ENCODE measurements around the gene ZNF536.

ZNF536 gene

DNA sequence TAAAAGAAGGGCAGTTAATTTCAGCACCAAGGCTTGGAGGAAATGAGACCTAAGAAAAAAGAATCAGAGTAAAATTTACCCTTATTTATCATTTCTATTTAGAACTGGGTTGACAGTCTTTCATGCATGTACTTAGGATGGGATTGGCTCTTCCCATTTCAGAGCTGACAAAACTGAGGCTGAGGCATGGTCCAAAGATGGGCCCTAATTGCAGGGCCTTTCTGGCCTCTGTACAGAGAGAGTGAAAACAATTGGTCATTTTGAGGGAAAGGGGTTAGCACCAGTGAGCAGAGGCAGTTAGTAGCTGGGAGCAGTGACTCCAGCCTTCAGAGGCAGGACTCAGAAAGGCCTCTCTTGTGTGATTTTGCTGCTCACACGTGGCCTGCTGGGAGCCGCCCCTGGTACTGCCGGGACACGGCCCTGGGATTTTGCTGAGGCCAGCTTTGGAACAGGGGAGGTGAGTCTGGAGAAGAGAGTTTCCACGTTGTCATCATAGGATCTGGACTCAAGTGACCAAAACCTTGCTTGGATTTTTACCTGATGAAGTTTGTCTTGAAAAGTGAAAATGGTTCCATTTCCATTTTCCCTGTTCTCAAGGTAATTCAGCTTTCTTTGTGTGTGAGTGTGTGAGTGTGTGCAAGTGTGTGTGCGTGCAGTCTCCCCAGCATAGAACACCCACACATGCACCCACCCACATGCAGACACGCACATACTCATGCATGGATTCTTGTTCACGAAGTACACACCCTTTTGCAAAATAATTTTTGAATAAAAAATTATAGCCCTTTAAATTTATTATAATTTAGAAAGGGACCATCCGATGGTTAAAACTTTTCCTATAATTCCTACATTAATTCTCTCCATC, at the start of gene ZNF536:
TSS of gene ZNF536 (plus strand) at position 425 of the 865 bp plus-strand sequence. CDS start 71,179 bp downstream, outside the sequence.
- no peak for DNase-seq (ENCODE audit: low read depth in 2 of 3, low spot score in 2 of 3)

- no peak for DNase-seq (ENCODE audit: low read depth in 2 of 3, low spot score in 2 of 3)
These were observed 49.4 kb upstream of the ZNF536 start for GRCh38 chr19:30322641-30323320.

DNA sequence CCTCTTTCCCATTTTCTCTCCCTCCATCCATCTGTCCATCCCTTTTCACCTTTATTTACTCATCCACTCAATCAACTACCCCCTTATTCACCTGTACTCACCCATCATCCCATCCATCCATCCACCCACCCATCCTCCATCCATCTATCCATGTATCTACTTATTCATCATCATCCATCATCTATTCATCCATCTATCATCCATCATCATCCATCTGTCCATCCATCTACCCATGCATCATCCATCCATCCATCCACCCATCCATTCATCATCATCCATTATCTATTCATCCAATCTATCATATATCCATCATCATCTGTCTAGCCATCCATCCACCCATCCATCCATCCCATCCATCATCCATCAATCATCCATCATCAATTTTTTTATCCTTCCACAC, 48.3 kb upstream of the ZNF536 start:
- no peak for DNase-seq (ENCODE audit: low read depth in 2 of 3, low spot score in 2 of 3)

- DNase-seq (ENCODE audit: low read depth in 2 of 3, low spot score in 2 of 3): no peak
These were observed 47.2 kb upstream of the ZNF536 start for GRCh38 chr19:30324982-30325381.

DNA sequence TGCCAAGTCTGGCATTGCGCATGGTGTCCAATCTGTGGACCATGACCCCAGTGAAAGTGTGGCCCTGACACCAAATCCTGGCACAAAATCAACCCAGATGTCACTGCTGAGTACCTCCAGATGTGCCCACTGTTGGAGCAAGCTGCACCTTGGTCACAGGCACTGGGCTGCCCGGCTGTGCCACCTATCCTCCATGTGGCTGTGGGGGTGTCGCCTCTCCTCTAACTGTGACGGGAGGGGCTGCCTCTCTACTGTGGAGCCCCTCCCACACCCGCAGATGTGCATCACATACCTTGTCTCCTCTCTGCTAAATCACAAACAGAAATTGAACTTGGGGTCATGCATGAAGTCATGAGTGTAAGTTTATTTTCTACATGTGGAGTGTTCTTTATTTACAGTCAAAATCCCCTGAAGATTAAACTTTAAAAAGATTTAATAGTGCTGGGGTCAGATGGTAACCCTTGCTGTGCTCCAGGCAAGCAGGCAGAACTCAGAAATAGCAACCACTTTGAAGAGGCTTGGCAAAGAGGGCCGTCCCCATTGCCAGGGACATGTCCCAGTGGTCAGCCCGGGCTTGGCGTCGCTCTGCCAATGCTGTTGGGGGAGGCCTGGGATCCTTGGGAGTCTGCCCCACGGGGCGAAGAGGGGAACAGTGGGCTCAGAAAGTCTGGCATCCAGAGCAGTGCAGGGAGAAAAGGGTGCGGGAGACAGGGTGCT, 46.4 kb upstream of the ZNF536 start:
- DNase-seq (ENCODE audit: low read depth in 2 of 3, low spot score in 2 of 3): no peak

- DNase-seq (ENCODE audit: low read depth in 2 of 3, low spot score in 2 of 3): no peak
These were observed 45.8 kb upstream of the ZNF536 start for GRCh38 chr19:30326393-30326710.

- DNase-seq (ENCODE audit: low read depth in 2 of 3, low spot score in 2 of 3): no peak
These were observed 44.9 kb upstream of the ZNF536 start for GRCh38 chr19:30327331-30327730.

GRCh38 chr19:30328096-30328495, 44.1 kb upstream of the ZNF536 start:
- no peak for DNase-seq (ENCODE audit: low read depth in 2 of 3, low spot score in 2 of 3)

DNA sequence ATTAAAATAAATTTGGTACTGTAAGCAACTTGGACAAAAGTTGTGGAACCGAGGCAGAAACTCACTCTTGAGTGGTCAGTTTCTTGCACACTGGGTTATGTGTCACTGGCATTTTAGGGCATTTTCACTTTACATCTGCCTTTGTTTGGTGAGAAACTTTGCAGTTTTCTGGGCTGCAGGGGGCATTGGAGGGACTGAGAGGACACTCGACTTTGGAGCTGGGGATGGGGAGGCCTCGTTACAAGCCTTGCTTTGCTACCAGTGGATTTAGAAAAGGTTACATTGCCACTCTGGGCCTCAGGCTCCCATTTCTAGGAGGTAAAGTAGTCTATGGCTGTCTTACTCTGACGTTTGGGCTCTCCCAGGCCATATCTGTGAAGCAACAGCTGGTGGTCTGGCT, 41.9 kb upstream of the ZNF536 start:
- DNase-seq (ENCODE audit: low read depth in 2 of 3, low spot score in 2 of 3): no peak

DNA sequence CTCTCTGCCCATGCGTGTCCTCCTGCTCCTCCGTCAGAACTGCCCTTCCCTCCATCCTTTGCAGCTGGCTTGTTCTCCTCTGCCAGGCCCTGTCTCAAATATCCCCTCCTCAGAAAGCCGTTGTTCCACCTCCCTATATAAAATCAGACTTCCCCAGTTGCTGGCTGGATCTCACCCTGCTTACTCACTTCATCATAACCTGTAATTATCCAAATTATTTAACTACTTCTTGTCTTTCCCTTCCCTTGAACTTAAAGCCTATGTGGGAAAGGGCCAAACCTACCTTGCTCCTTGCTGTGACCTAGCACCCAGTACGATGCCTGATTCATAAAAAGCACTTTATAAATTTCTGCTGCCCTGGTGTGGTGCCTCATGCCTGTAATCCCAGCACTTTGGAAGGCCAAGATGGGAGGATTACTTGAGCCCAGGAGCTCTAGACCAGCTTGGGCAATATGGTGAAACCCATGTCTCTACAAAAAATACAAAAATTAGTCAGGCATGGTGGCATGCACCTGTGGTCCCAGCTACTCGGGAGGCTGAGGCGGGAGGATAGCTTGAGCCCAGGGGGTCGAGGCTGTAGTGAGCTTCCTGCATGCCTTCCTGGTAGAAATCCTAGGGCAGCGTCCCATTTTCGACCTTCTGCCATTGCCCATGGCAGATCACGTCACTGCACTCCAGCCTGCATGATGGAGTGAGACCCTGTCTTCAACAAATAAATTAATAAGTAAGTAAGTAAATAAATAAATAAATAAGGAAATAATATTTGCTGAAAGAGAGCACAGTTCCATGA, 39.5 kb upstream of the ZNF536 start:
- DNase-seq (ENCODE audit: low read depth in 2 of 3, low spot score in 2 of 3): no peak

DNA sequence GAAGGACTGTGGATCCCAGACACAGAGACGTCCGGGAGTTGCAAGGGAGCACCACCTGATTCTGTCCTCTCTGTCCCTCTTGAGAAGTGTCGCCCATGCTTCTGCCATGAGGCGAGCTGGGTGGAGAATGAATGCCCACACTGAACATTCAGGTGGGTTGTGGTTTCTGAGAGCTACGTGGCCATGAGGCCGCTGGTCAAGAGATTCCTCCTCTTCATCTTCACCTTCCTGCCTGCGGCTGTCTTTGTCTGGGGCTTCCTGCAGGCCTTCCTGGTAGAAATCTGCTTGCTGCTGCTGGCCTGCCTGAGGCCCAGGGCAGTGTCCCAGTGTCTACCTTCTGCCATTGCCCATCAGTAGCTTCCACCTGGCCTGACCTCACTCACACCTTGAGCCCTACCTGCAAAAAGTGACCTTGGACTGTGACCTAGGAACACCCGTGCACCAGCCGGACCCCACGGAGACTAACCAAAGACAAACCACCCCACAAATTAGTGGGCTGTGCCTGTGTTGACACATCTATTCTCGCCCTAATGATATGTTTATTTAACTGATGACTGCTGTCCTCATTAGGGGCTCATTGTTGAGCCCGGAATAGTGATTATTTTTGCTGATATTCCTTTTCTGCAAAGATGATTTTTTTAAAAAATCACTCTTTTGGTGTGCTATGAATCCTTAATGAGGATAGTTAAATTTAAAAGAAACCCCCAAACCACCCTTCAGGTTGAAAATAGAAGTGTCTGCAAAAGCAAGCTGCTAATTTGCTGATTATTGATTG, 38.7 kb upstream of the ZNF536 start:
- no peak for DNase-seq (ENCODE audit: low read depth in 2 of 3, low spot score in 2 of 3)

GRCh38 chr19:30334841-30335240, 37.3 kb upstream of the ZNF536 start:
- no peak for DNase-seq (ENCODE audit: low read depth in 2 of 3, low spot score in 2 of 3)

- no peak for DNase-seq (ENCODE audit: low read depth in 2 of 3, low spot score in 2 of 3)
These were observed 36.8 kb upstream of the ZNF536 start for GRCh38 chr19:30335306-30335886.

- DNase-seq (ENCODE audit: low read depth in 2 of 3, low spot score in 2 of 3): no peak
These were observed 35.9 kb upstream of the ZNF536 start for GRCh38 chr19:30336290-30336689.

DNA sequence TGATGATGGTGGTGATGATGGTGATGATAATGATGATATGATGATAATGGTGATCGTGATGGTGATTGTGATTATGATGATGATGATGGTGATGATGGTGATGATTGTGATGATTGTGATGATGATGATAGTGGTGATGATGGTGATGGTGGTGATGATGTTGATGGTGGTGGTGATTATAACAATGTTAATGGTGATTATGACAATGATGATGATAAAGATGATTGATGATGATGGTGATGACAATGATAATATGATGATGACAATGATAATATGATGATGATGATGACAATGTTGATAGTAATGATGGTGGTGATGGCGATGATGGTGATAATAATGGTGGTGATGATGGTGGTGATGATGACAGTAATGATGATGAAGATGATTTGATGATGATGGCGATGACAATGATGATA, 34.1 kb upstream of the ZNF536 start:
- no peak for DNase-seq (ENCODE audit: low read depth in 2 of 3, low spot score in 2 of 3)

GRCh38 chr19:30338878-30339623, 33.1 kb upstream of the ZNF536 start:
- DNase-seq (ENCODE audit: low read depth in 2 of 3, low spot score in 2 of 3): no peak

DNA sequence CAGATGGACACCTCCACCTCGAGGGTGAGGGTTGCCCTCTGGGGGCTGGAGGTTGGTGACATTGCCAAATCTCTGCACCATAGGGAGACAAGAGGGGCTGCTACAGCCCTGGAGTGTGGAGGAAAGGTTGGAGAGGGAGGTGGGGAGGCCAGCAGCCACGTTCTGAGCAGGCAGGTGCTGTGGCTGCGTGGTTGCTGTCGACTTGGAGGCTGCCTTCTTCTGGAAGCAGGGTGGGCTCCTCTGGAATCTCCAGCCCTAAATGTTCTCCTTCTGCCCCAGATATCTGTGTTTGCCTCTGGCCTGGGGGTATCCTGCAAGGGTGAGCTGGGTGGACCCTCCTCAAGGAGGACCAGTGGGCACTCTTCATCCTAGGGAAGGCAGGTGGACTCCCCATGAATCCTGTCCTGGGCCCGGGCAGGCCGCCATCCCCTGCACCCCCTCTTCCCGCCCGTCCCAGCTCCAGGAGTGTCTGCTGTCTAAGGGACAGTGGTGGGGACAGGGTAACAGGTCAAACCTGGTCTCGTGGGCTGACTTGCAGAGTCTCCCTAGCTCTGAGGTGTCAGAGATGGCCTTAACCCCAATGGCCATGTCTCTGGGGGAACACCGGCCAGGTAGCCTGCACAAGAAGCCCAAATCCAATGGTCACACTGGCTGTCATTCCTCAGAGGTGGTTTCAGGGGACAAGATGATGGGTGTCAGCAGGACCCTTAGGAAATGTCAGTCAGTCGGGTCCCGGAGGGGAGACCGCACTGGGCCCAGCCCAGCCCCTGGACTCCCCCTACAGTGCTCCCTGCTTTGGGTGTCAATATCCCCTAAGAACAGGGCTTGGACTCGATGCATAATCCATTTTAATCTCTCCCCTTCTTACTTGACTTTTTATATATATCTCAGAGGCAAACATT, 32.3 kb upstream of the ZNF536 start:
- no peak for DNase-seq (ENCODE audit: low read depth in 2 of 3, low spot score in 2 of 3)
